GM23248 (cell line): ENCODE results near the gene FOXB1.

Experiments
- EZH2 ChIP-seq: fragments of 200-600 bp; sonication (generic); IDR thresholded peaks from 2 replicates; pipeline ENCODE4 v1.6.1; 2018; ENCODE audit warnings: antibody characterized with exemption, mild to moderate bottlenecking; ENCODE audit not compliant: insufficient read depth, poor library complexity, severe bottlenecking
- EZH2phosphoT487 ChIP-seq: fragments of 200-600 bp; sonication (generic); IDR thresholded peaks from 2 replicates; pipeline ENCODE4 v1.6.1; 2018; ENCODE audit warnings: antibody characterized with exemption, moderate library complexity, mild to moderate bottlenecking, low read depth; ENCODE audit not compliant: insufficient read depth

- no peak for TF ChIP-seq EZH2
- no peak for TF ChIP-seq EZH2phosphoT487
These were observed 37.8 kb upstream of the FOXB1 start for GRCh38 chr15:59966262-59966661.
